Mesothelial cell of epicardium (in vitro differentiated cells): ENCODE data around the gene PLA2G6. TPM values are rescaled to one million over a fixed set of nuclear protein-coding genes. Genes with fewer than 3 reads are reported as not detected.

ENCODE experiments used
- DNase-seq, 2 experiments: peaks; one replicate each; pipeline ENCODE4 v3.0.0; 2021; ENCODE audit warnings: low spot score in 2 of 2; ENCODE audit not compliant: unreplicated experiment in 2 of 2
- H3K27ac Mint-ChIP-seq: 2 replicates; pipeline ENCODE4 v1.8.0; 2021; ENCODE audit warnings: mixed read lengths
- H3K27me3 Mint-ChIP-seq: 2 replicates; pipeline ENCODE4 v1.8.0; 2021; ENCODE audit warnings: low read depth, mixed read lengths
- H3K36me3 Mint-ChIP-seq: 2 replicates; pipeline ENCODE4 v1.8.0; 2021; ENCODE audit warnings: mixed read lengths
- H3K4me1 Mint-ChIP-seq: 2 replicates; pipeline ENCODE4 v1.8.0; 2021; ENCODE audit warnings: mixed read lengths
- H3K4me3 Mint-ChIP-seq: 2 replicates; pipeline ENCODE4 v1.8.0; 2021; ENCODE audit warnings: mild to moderate bottlenecking, moderate library complexity, mixed read lengths
- H3K9me3 Mint-ChIP-seq: 2 replicates; pipeline ENCODE4 v1.8.0; 2021; ENCODE audit warnings: mixed read lengths
- total RNA-seq: library from RNA; stranded (reverse); gene quantifications from 3 replicates; pipeline ENCODE4 v1.2.1, GENCODE V29; 2021
- TF ChIP-seq, protein P1 (sequence below): fragments of 200-600 bp; sonication (generic); IDR thresholded peaks from one replicate; pipeline ENCODE4 v1.5.0; 2021; ENCODE audit warnings: antibody characterized with exemption; ENCODE audit not compliant: unreplicated experiment

Gene PLA2G6
- total RNA-seq, 1 donor from 2014 or later, result 88.2 TPM

DNA sequence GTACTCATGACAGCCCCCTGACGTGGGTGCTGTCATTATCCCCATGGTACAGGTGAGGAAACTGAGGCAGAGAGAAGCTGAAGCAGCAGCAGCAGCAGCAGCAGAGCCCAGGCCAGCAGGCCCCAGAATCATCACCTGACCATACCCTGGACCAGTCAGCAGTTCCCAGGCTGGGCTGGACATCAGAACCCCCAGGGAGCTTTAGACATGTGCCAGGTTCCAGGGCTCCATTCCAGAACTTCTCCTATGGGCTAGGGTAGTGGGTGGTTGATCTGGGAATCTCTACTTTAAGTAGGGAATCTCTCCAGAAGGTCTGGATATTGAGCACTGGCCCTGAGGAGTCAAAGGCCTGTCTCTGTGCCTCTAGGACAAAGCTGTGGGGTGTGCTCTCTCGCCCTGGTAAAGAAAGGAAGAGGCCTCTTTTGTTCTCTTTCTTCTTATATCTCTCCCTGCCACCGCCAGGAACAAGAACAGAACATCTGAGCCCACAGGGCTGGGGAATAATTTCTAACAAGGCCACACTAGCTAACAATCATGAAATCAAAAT is 46.8 kb upstream of the PLA2G6 start:
- DNase-seq, result no peak
- no peaks in the 10 kb centered on the region for H3K9me3 Mint-ChIP-seq
- peaks cover 19% of the 10 kb centered on the region for H3K36me3 Mint-ChIP-seq
- H3K4me3 Mint-ChIP-seq, result no peak overlapping the region
- H3K27ac Mint-ChIP-seq, result no peak overlapping the region
- TF ChIP-seq, protein P1, sequence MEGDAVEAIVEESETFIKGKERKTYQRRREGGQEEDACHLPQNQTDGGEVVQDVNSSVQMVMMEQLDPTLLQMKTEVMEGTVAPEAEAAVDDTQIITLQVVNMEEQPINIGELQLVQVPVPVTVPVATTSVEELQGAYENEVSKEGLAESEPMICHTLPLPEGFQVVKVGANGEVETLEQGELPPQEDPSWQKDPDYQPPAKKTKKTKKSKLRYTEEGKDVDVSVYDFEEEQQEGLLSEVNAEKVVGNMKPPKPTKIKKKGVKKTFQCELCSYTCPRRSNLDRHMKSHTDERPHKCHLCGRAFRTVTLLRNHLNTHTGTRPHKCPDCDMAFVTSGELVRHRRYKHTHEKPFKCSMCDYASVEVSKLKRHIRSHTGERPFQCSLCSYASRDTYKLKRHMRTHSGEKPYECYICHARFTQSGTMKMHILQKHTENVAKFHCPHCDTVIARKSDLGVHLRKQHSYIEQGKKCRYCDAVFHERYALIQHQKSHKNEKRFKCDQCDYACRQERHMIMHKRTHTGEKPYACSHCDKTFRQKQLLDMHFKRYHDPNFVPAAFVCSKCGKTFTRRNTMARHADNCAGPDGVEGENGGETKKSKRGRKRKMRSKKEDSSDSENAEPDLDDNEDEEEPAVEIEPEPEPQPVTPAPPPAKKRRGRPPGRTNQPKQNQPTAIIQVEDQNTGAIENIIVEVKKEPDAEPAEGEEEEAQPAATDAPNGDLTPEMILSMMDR, result no peak
- no peaks in the 10 kb centered on the region for H3K4me1 Mint-ChIP-seq
- H3K27me3 Mint-ChIP-seq, result no peaks in the 10 kb centered on the region

DNA sequence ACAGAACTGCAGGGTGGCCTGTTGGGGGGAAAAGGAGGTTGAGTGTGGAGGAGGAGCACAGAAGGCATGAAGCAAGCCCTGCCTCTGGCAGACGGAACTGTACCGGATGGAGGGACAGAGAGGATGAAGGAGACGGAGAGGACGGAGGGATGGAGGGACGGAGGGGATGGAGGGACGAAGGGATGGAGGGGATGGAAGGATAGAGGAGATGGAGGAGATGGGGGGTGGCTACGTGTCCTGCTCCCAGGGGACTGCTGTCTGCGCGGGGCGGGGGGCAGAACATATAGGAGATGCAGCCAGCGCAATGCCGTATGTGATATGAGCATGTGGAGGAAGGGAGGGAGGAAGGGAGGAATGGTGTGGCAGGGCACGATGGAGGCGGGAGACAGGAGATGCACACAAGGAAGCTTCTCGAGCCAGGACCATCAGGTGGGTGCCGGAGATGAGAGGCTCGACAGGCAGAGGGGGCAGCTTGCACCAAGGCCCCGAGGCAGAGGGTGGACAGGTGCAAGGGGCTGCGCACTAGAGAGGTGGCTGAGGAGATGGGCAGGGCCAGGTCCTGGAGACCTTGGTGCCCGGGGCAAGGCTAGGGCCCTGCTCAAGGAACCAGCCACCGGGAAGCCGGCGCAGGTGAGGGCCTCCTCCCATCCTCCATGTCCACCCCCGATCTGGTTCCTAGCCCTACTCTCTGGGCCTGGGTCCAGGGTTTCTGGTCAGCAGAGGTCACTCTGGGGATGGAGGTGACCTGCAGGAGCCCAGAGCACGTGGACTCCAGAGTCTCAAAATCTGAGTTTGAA is 45.4 kb upstream of the PLA2G6 start:
- Mint-ChIP-seq H3K27me3 (no peaks in the 10 kb centered on the region), H3K36me3 (peaks cover 14% of the 10 kb centered on the region), H3K27ac (no peak overlapping the region), H3K9me3 (no peaks in the 10 kb centered on the region), H3K4me3 (no peak overlapping the region), H3K4me1 (peaks cover 8% of the 10 kb centered on the region)
- DNase-seq, result no peak
- TF ChIP-seq, protein P1, result no peak

DNA sequence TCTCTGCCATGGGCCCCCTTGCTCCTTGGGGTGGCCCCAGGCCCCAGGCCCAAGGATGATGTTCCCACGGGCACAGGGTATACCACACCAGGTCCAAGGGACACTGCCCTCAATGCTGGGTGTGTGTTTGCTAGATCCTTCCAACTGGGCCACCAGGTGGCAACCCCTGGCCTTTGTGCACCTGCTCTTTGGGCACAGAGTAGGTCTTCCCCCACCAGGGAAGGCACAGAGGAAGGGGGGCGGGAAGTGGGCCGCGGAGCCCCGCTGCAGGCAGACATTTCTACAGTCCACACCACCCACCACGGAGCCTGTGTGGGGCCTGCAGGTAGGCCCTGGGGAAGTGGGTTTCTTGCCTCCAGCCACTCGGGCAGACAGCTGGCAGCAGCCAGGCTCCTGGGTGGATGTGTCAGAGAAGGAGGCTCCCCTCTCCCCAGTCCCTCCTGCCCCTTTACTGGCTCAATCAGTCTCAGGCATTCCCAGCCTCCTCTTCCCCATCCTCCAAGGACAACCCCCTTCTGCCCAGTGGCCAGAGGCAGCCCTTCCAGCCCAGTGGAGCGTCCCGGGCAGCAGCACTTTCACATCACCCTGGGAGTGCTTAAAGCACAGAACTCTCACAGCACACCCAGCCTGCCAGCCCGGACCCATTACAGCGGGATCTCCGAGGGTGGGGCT is 41.8 kb upstream of the PLA2G6 start:
- no peaks in the 10 kb centered on the region for H3K27me3 Mint-ChIP-seq
- DNase-seq, result no peak
- H3K27ac Mint-ChIP-seq, result peak overlapping the region; percentile 51
- peaks cover 19% of the 10 kb centered on the region for H3K4me1 Mint-ChIP-seq
- H3K4me3 Mint-ChIP-seq, result no peak overlapping the region
- H3K36me3 Mint-ChIP-seq, result peaks cover 12% of the 10 kb centered on the region
- TF ChIP-seq, protein P1, result no peak
- no peaks in the 10 kb centered on the region for H3K9me3 Mint-ChIP-seq

DNA sequence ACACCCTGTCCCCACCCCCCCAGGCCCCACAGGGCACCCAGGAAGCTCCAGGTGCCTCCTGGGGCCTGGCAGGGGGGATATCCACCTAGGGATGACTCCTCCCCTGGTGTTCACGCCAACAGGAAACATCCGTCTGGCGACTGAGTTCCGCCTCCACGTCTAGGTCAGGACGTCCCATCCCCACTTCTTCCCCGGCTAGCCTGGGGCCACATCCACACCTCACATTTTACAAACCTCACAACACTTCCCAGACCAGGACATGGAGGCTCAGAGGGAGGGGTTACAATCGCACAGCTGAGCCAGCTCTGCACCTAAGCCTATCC is 41.1 kb upstream of the PLA2G6 start:
- H3K4me1 Mint-ChIP-seq, result peaks cover 25% of the 10 kb centered on the region
- TF ChIP-seq, protein P1, result no peak
- no peak for DNase-seq
- no peak overlapping the region for H3K4me3 Mint-ChIP-seq
- H3K36me3 Mint-ChIP-seq, result peaks cover 12% of the 10 kb centered on the region
- peak overlapping the region; percentile 70 for H3K27ac Mint-ChIP-seq
- no peaks in the 10 kb centered on the region for H3K9me3 Mint-ChIP-seq
- H3K27me3 Mint-ChIP-seq, result no peaks in the 10 kb centered on the region

DNA sequence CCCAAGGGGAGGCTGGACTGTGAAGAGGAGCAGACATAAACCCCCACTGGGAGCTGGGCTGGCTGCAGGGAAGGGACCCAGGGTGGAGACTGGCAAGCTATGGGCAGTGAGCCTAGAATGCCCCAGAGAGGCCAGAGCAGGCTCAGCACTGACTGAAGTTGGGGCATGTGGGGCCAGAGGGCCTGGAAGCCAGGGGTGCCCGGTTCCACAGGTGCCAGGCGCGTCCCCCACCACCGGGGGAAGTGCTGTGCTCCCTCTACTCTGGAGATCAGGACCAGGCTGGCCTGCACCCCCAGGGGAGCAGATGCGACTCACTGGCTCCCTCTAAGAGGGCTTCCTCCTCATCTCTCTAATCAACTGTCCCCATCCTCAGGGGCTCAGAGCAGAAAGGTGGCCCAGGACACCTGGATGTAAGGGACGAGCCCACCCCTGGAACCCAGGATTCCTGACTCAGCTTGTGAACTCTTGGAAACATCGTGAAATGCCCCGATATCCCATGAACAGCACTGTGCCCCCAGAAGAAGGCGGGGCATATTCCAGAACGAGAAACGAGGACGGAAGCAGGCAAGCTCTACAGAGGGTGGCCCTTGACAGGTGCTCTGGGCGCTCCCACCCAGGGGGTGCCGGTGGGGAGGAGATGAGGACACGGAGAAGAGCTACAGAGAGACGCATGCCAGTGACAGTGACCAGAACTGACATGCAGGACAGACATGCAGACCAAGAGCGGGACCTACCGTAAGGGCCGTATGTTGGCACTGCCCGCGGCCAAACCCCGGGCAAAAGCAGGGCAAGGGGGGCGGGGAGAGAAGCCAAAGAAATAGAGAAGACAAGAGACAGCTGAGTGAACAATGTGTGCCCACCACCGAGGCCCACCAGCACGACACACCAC is 40.5 kb upstream of the PLA2G6 start:
- TF ChIP-seq, protein P1, result no peak
- no peaks in the 10 kb centered on the region for H3K27me3 Mint-ChIP-seq
- DNase-seq, result no peak
- H3K36me3 Mint-ChIP-seq, result peaks cover 12% of the 10 kb centered on the region
- peak overlapping the region; percentile 34 for H3K27ac Mint-ChIP-seq
- H3K4me3 Mint-ChIP-seq, result no peak overlapping the region
- no peaks in the 10 kb centered on the region for H3K9me3 Mint-ChIP-seq
- H3K4me1 Mint-ChIP-seq, result peaks cover 28% of the 10 kb centered on the region
